NOMO-1 treated with DMSO at 0.1 percent for 48 hours (cell line): ENCODE results near the gene ENO2.

Source experiments
- DNase-seq: peaks from one replicate; lab custom pipeline; 2025; ENCODE audit not compliant: unreplicated experiment; lab: John Stamatoyannopoulos, UW

ENO2 gene

DNA sequence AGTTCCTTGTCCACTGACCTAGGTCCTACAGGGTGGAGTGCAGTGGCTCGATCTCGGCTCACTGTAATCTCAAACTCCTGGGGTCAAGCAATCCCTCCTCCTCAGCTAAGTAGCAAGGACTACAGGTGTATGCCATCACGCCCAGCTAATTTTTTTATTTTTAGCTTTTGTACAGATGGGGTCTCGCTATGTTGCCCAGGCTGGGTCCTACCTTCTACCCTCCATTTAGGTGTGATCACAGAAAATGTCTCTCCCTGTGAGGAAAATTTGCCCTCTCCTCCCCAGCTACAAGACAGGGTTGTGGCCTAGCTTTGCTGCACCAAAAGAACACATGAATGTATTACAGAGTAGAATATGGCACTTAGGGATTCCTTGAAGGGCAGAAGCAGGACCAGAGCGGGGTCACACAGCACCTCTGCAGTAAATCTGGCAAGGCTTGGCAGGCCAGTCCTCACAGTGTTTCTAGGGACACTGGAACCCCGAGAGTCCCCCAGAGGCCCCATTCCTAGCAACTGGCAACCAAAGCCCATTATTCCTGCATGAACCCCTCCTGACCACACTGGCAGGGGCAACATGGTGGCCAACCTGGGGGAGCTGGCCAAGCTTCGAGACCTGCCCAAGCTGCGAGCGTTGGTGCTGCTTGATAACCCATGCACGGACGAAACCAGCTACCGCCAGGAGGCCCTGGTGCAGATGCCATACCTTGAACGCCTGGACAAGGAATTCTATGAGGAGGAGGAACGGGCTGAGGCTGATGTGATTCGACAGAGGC is 2.0 kb upstream of the ENO2 start:
- DNase-seq: no peak

DNA sequence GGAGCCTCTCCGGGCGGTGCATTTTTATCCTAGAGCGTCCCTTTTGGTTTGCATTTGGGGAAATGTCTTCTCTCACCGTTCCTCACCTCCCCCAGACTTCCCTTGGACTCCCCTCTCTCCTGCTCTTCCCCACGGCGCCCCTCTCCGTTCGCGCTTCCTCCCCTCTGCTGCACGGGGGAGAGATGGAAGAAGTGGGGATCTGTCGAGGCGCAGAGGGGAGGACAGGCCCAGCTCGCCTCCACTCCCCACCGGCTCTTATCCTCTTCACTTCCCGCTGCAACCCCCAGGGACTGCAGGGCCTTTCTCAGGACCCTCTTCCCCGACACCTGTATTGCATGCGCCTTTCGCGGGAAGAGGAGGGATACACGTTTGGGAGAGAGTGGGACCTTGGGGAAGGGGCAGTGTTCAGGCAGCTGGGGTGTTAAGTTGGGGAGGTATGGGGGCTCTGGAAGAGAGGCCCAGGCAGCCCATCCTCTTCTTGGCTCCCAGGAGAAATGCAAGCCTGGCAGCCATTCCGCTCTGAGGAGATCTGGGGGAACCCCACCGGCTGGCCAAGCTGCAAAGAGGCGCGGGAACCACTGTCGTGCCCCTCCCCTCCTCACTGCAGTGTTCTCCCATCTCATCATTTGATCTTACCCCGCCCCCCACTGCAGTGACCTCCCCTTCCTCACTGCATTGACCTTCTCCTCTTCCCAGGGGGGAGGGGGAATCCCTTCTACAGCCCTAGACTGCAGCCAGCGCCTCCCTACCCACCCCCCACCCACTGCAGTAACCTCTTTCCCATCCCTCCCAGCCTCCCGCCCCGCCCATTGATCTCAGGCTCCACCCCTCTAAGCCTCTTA is 788 bp downstream of the ENO2 start:
- DNase-seq: no peak

- DNase-seq: no peak
Observed at GRCh38 chr12:6915789-6916285, 1.5 kb downstream of the ENO2 start.

DNA sequence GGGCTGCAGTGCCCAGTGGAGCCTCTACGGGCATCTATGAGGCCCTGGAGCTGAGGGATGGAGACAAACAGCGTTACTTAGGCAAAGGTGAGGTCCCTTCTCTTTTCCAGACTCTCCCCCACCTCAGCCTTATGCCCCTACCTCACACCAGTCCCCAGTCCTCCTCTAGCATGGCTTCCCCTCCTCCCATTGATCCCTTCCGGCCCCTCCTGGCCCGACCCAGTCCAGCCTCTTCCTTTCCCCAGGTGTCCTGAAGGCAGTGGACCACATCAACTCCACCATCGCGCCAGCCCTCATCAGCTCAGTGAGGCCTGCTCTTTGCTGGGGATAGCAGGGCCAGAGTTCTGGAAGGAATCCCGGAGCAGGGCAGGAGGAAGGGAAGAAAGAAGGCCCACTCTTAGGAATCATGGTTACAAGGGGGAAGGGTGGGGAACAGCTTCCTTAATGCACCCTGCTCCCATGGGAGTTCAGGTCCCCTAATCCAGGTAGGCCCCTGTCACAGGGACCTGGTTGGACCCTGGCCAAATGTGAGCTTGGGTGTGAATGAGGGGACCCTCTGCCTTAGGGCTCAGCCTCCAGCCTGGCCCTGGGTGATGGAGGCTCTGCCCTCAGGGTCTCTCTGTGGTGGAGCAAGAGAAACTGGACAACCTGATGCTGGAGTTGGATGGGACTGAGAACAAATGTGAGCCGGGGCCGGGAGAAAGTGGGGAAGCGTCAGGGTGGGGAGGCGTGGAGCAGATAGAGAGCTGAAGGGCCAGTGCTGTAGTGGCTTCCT is 2.2 kb downstream of the ENO2 start:
- no peak for DNase-seq

- no peak for DNase-seq
Observed at GRCh38 chr12:6917491-6918231, 3.3 kb downstream of the ENO2 start.

DNA sequence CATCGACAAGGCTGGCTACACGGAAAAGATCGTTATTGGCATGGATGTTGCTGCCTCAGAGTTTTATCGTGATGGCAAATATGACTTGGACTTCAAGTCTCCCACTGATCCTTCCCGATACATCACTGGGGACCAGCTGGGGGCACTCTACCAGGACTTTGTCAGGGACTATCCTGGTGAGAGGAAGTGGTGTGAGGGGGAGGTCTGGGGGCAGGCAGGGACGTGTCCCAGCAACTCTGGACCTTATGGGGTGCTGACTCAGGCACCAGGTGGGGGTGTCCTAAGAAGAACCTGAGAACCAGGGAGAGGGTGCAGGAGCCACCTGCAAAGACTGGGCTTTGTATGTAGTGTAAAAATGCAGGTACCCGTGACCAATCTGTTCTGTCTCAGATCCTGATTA is 5.2 kb downstream of the ENO2 start:
- no peak for DNase-seq

DNA sequence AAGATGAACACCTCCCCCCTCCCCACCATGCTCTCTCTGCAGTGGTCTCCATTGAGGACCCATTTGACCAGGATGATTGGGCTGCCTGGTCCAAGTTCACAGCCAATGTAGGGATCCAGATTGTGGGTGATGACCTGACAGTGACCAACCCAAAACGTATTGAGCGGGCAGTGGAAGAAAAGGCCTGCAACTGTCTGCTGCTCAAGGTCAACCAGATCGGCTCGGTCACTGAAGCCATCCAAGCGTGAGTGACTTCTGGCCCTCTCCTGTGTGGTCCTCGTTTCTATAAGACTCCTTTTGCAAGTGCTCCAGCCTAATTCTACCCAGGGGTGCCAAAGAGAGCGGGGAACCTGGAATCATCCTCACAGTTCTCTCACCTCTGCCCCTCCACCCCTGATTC is 7.2 kb downstream of the ENO2 start:
- DNase-seq: no peak

DNA sequence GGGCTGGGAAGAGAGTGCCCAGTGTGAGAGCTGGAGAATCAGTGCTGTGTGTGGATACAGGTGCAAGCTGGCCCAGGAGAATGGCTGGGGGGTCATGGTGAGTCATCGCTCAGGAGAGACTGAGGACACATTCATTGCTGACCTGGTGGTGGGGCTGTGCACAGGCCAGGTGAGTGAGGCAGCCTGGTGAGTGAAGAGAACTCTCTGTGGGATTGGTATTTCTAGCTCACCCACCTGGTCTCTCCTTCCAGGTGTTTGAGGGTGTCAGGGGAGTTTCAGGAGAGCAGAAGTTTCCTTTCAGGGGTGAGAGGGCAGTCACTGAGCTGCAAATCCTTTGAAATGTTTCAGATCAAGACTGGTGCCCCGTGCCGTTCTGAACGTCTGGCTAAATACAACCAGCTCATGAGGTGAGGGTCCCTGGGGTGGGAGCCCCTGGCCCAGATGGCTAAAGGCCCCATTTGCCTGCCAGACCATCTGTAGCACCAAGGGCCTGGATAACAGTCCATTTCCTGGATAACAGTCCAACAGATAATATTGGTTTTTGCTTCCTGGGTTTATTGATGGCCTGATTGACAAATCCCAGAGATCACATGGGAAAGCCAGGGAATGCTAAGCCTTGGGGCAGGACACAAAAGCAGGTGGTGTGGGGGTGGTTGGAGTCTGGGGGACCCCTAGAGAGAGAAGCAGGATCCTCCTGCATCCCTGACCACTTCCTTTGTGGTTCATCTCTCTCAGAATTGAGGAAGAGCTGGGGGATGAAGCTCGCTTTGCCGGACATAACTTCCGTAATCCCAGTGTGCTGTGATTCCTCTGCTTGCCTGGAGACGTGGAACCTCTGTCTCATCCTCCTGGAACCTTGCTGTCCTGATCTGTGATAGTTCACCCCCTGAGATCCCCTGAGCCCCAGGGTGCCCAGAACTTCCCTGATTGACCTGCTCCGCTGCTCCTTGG is 7.9 kb downstream of the ENO2 start:
- no peak for DNase-seq

- DNase-seq: no peak
Observed at GRCh38 chr12:6923003-6923732, 8.8 kb downstream of the ENO2 start.

DNA sequence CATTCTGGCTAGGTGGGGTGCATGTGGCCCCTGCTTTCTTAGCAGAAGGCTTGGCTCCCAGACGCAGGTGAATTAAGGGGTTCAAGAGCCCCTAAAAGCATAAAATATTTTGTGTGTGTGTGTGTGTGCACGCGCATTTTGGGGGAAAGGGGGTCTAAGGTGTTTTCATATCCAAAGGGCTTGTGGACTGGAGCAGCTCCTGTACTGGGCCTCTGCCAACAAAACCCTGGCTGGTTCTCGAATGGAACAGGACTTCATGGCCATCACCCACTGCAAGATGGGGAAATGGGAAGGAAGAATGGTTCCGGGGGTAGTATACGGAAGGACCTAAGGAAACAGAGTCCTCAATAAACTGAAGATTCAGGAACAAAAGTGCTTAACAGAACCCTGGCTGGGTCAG is 9.5 kb downstream of the ENO2 start:
- DNase-seq: no peak

GRCh38 chr12:6925239-6925539 is 10.8 kb downstream of the ENO2 start:
- no peak for DNase-seq

DNA sequence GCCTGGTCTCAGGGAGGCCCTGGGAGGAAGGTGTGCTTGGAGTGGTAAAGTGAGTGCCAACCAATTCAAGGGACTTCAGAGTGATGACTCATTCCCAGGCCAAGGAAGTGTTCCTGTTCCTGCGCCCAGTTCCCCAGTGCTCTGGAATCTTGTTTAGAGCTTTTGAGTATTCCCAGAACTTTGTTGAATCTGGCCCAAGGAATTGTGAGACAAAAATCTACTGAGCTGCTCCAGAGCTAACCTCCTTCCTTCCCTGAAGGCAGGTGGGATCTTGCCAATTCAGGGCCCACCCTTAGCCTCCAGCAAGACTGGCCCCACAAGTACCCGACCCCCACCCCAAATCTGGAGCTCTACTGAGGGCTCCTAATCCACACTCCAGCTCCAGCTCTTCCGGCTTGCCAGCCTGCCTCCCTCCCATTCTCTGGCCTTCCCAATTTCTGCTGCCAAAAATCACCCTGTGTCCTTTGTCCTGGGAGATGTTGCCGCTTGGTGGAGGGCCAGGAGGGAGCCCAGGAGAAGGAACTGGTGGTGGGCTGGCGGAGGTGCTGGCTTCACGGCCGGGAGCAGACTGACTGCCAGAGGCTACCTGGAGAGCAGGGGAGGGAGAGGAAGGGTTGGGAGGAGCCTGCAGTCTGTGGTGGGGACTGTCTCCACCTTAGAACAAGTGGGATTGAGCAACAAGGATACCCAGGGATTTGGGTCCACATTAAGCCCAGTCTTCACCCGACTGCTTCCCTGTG is 11.3 kb downstream of the ENO2 start:
- no peak for DNase-seq

DNA sequence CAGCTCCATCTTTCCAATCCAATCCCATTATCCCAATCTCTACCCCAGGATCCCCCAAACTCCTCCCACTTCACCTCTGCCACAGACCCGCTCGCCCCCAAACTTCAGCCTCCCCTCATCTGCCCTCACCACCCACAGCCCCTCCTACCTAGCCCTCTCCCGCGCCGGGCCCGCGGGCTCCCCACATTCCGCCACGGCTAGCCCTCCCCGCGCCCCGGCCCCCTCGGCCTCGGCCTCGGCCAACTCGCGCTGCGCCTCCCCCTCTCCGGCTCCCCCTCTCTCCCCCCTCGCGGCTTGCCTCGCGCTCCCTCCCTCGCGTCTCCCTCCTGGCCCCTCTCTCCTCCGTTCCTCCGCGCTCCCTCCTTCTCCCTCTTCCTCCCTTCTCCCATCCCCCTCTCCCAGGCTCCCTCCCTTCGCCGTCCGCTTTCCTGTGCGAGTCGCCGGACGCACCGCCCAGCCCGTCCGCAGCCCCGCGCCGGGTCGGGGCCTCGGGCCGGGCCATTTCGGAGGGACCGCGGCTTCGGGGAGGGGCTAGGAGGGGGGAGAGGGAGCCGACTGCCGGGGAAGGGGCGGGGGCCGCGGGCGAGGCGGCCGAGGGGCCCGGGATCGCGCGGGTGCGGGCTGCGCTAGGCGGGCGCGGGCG is 13.1 kb downstream of the ENO2 start, which contains the start of gene ATN1:
ATN1 (plus strand) TSS at position 581 of the 643 bp plus-strand sequence. CDS start 6,043 bp downstream, outside the sequence.
- no peak for DNase-seq

GRCh38 chr12:6928022-6928702 is 13.8 kb downstream of the ENO2 start:
- no peak for DNase-seq

GRCh38 chr12:6928703-6929407 is 14.5 kb downstream of the ENO2 start:
- no peak for DNase-seq
